HepG2 (cell line): Measurements from ENCODE around the gene ISG20. TPM values are rescaled to one million over a fixed set of nuclear protein-coding genes. Genes with fewer than 3 reads are reported as not detected.
A peak's percentile ranks its signal among the peaks of the same experiment; 100 is the strongest.

Experiments
- CREM ChIP-seq, 2 experiments: sonication (generic) in 1 of 2; formaldehyde crosslinking in 1 of 2; IDR thresholded peaks; 2 replicates each; pipeline versions ENCODE4 v1.4.0 to v1.6.1; 2016 to 2020; ENCODE audit warnings: antibody characterized with exemption in 1 of 2, mild to moderate bottlenecking in 1 of 2, missing genetic modification reagents in 1 of 2
- DNMT1 ChIP-seq: sonication (generic); formaldehyde crosslinking; IDR thresholded peaks from 2 replicates; pipeline ENCODE4 v1.5.1; 2020; ENCODE audit warnings: mild to moderate bottlenecking, missing genetic modification reagents
- ETV5 ChIP-seq: IDR thresholded peaks from 2 replicates; pipeline ENCODE4 v1.6.1; 2018; ENCODE audit warnings: missing biosample characterization, missing genetic modification reagents, inconsistent platforms, borderline replicate concordance
- IKZF5 ChIP-seq: IDR thresholded peaks from 2 replicates; pipeline ENCODE4 v1.6.1; 2018; ENCODE audit warnings: missing genetic modification reagents, mild to moderate bottlenecking, missing compliant biosample characterization
- MED1 ChIP-seq: sonication (generic); formaldehyde crosslinking; IDR thresholded peaks from 2 replicates; pipeline ENCODE4 v1.4.0; 2020; ENCODE audit warnings: missing genetic modification reagents
- MED8 ChIP-seq: sonication (generic); formaldehyde crosslinking; IDR thresholded peaks from 2 replicates; pipeline ENCODE4 v1.8.1; 2023; ENCODE audit warnings: mild to moderate bottlenecking, missing genetic modification reagents; ENCODE audit not compliant: insufficient replicate concordance
- MLX ChIP-seq: IDR thresholded peaks from 2 replicates; pipeline ENCODE4 v1.6.1; 2016
- NFE2L1 ChIP-seq: sonication (generic); formaldehyde crosslinking; IDR thresholded peaks from 2 replicates; pipeline ENCODE4 v1.4.0; 2020; ENCODE audit warnings: missing genetic modification reagents, mild to moderate bottlenecking, borderline replicate concordance
- PAX8 ChIP-seq: sonication (generic); formaldehyde crosslinking; IDR thresholded peaks from 2 replicates; pipeline ENCODE4 v1.8.0; 2022; ENCODE audit warnings: mild to moderate bottlenecking, missing genetic modification reagents, borderline replicate concordance
- PITX1 ChIP-seq: sonication (generic); formaldehyde crosslinking; IDR thresholded peaks from 2 replicates; pipeline ENCODE4 v1.5.1; 2020; ENCODE audit warnings: mild to moderate bottlenecking, missing genetic modification reagents
- RBM39 ChIP-seq: fragments of 200-400 bp; formaldehyde crosslinking; IDR thresholded peaks from one replicate; pipeline ENCODE4 v1.6.1; 2018; ENCODE audit warnings: antibody characterized with exemption, mild to moderate bottlenecking, low read depth, low read length; ENCODE audit not compliant: poor library complexity, severe bottlenecking
- RXRA ChIP-seq: sonication (generic); formaldehyde crosslinking; IDR thresholded peaks from 2 replicates; pipeline ENCODE4 v1.5.1; 2020; ENCODE audit warnings: missing genetic modification reagents
- SKI ChIP-seq: fragments of 450-650 bp; IDR thresholded peaks from one replicate; pipeline ENCODE4 v1.6.1; 2018; ENCODE audit warnings: mild to moderate bottlenecking; ENCODE audit not compliant: partially characterized antibody
- SNAPC4 ChIP-seq: sonication (generic); formaldehyde crosslinking; IDR thresholded peaks from 2 replicates; pipeline ENCODE4 v1.4.0; 2020; ENCODE audit warnings: mild to moderate bottlenecking, missing genetic modification reagents
- SP5 ChIP-seq: IDR thresholded peaks from 2 replicates; pipeline ENCODE4 v1.6.1; 2016; ENCODE audit warnings: low read depth, borderline replicate concordance
- THYN1 ChIP-seq: sonication (generic); formaldehyde crosslinking; IDR thresholded peaks from 2 replicates; pipeline ENCODE4 v1.8.1; 2023; ENCODE audit warnings: low read depth, mild to moderate bottlenecking, moderate library complexity, missing genetic modification reagents, borderline replicate concordance
- ZBTB42 ChIP-seq: sonication (generic); formaldehyde crosslinking; IDR thresholded peaks from 2 replicates; pipeline ENCODE4 v1.5.0; 2020; ENCODE audit warnings: mild to moderate bottlenecking, missing genetic modification reagents
- ZGPAT ChIP-seq: IDR thresholded peaks from 2 replicates; pipeline ENCODE4 v1.6.1; 2016; ENCODE audit warnings: mild to moderate bottlenecking
- ZNF160 ChIP-seq: sonication (generic); formaldehyde crosslinking; IDR thresholded peaks from 2 replicates; pipeline ENCODE4 v1.8.0; 2022; ENCODE audit warnings: mild to moderate bottlenecking, inconsistent platforms, missing genetic modification reagents
- ZNF34 ChIP-seq: sonication (generic); formaldehyde crosslinking; IDR thresholded peaks from 2 replicates; pipeline ENCODE4 v1.4.0; 2020; ENCODE audit warnings: mild to moderate bottlenecking, missing genetic modification reagents, borderline replicate concordance
- ZNF564 ChIP-seq: sonication (generic); formaldehyde crosslinking; IDR thresholded peaks from 2 replicates; pipeline ENCODE4 v1.8.1; 2023; ENCODE audit warnings: mild to moderate bottlenecking, missing genetic modification reagents
- ZSCAN31 ChIP-seq: sonication (generic); formaldehyde crosslinking; IDR thresholded peaks from 2 replicates; pipeline ENCODE4 v1.5.0; 2020; ENCODE audit warnings: low read depth, mild to moderate bottlenecking, missing genetic modification reagents
- polyA plus RNA-seq, 8 experiments: library from polyadenylated mRNA; depleted of rRNA in 3 of 8; stranded (reverse) in 7 of 8; unstranded in 1 of 8; fragments of >200 nt; fragmentation: Illumina TruSeq in 4 of 8; extraction: Trizol in 4 of 8; gene quantifications; 2 replicates each; pipeline versions ENCODE4 v1.2.1 to v1.2.3, GENCODE V29; 2011 to 2016; ENCODE audit warnings: low read depth in 4 of 8, missing spikeins in 1 of 8, mixed read lengths in 1 of 8; ENCODE audit not compliant: insufficient read depth in 1 of 8
- total RNA-seq, 5 experiments: library from RNA; depleted of rRNA; stranded (reverse); fragments of >200 nt; fragmentation: Illumina TruSeq; extraction: Trizol; gene quantifications; 2 replicates each; pipeline ENCODE4 v1.2.3, GENCODE V29; 2016; ENCODE audit warnings: low read depth in 1 of 5

The ISG20 gene
- total and polyA plus RNA-seq, 2 of the 13 experiments (the other 11 are each of a cell fraction or from before 2014, with no cell fraction given) = 6.3 to 31.5 TPM

GRCh38 chr15:88681610-88682221, 42.9 kb downstream of the ISG20 start (continued):
- TF ChIP-seq SNAPC4 (CRISPR knock-in tag) (no peak), MED1 (no peak), CREM (IDR thresholded peaks at IDR 0.05) (no peak), CREM (CRISPR knock-in tag; IDR thresholded peaks at IDR 0.05) (no peak), ZSCAN31 (peak; percentile 73; the same call in 1 of the 2 replicates), MED8 (CRISPR knock-in tag) (no peak), ZNF160 (no peak), THYN1 (no peak), MLX (peak; percentile 51; the same call in 1 of the 2 replicates), DNMT1 (CRISPR knock-in tag) (no peak), PAX8 (CRISPR knock-in tag) (no peak), ETV5 (0 out of 2 replicates have a peak, but pooled peaks have one; percentile 17), ZGPAT (no peak), ZBTB42 (CRISPR knock-in tag) (no peak), NFE2L1 (CRISPR knock-in tag) (no peak), SP5 (CRISPR knock-in tag) (no peak), IKZF5 (CRISPR knock-in tag) (0 out of 2 replicates have a peak, but pooled peaks have one; percentile 41), RBM39 (no peak), SKI (peak; percentile 26), RXRA (CRISPR knock-in tag) (peak; percentile 72; the same call in 1 of the 2 replicates), ZNF564 (peak; percentile 84; the same call in 1 of the 2 replicates), ZNF34 (CRISPR knock-in tag) (no peak), PITX1 (CRISPR knock-in tag) (peak; percentile 70; the same call in 1 of the 2 replicates)
